Fibroblast of villous mesenchyme (primary cell): ENCODE measurements around the gene TRIM17. TPM values are rescaled to one million over a fixed set of nuclear protein-coding genes. Genes with fewer than 3 reads are reported as not detected.

Source experiments
- DNase-seq: peaks from one replicate; pipeline ENCODE4 v3.0.0-alpha.2; 2010; ENCODE audit warnings: low read depth
- H3K4me3 ChIP-seq: 2 replicates; pipeline ENCODE4 v1.5.1; 2011; ENCODE audit warnings: low read depth, mild to moderate bottlenecking, low read length
- total RNA-seq: library from RNA; depleted of rRNA; stranded (reverse); fragments of >200 nt; gene quantifications from 2 replicates; pipeline ENCODE4 v1.2.3, GENCODE V29; 2012
- TF ChIP-seq, protein P1 (sequence below): IDR thresholded peaks from 2 replicates; pipeline ENCODE4 v1.5.1; 2012; ENCODE audit warnings: low read depth, mild to moderate bottlenecking, low read length; ENCODE audit not compliant: insufficient read depth

TRIM17 gene
- total RNA-seq, 1 donor, result 0.43 TPM

DNA sequence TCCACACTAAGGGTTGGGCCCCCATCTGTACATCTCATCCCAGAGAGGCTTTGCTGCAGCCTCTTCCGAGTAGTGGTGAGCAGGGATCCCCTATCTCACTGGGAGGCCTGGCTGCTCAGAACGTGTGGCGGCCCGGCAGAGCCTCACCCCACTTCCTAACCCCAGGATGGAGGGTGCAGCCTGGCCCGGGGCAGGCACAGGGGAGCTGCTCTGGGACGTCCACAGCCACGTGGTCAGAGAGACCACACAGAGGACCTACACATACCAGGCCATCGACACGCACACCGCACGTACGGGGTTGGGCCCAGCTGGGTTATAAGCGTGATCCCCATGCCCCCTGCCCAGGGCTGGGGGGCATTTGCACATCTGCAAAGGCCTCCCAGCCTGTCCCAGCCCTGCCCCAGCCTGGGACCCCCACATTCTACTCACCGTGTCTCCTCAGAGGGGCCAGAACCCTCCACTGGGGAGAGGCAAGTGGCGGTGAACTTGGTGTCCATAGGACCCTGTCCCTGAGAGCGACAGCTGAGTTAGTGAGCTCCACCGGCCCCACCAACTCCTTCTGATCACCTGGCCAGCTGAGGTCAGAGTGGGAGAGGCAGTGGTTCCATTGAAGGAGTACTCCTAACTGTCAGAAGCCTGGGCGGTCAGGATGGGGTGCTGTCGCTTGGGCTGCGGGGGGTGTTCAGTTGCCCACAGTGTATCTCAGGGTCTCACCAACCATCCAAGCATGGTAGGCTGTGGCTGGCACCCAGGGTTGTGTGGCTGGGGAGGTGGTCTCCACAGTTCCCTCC is 51.2 kb downstream of the TRIM17 start:
- no peak for DNase-seq
- TF ChIP-seq, protein P1, sequence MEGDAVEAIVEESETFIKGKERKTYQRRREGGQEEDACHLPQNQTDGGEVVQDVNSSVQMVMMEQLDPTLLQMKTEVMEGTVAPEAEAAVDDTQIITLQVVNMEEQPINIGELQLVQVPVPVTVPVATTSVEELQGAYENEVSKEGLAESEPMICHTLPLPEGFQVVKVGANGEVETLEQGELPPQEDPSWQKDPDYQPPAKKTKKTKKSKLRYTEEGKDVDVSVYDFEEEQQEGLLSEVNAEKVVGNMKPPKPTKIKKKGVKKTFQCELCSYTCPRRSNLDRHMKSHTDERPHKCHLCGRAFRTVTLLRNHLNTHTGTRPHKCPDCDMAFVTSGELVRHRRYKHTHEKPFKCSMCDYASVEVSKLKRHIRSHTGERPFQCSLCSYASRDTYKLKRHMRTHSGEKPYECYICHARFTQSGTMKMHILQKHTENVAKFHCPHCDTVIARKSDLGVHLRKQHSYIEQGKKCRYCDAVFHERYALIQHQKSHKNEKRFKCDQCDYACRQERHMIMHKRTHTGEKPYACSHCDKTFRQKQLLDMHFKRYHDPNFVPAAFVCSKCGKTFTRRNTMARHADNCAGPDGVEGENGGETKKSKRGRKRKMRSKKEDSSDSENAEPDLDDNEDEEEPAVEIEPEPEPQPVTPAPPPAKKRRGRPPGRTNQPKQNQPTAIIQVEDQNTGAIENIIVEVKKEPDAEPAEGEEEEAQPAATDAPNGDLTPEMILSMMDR, result no peak
- H3K4me3 ChIP-seq, result no peak overlapping the region

DNA sequence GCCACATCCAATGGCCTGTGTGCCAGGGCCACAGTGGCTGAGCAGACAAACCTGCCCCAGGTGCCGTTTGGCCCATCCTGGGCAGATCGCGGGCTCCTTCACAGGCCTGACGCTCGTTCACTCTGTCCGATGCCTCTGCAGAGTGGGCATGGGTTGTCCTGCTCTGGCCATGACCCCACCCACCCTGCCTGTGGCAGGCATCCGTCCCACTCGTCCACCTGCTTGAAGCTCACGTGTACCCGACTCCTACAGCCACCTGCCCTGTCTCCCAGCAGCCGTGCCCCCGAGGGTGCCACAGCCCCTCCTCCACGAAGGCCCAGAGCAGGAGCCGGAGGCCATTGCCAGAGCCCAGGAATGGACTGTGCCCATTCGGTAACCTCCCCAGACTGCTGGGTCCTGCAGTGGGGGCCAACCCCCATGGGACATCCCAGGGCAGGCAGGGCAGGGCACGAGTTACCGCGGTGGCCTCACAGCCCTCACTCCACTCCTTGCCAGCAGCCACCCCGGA is 51.9 kb downstream of the TRIM17 start:
- no peak overlapping the region for H3K4me3 ChIP-seq
- TF ChIP-seq, protein P1, result no peak
- DNase-seq, result no peak

DNA sequence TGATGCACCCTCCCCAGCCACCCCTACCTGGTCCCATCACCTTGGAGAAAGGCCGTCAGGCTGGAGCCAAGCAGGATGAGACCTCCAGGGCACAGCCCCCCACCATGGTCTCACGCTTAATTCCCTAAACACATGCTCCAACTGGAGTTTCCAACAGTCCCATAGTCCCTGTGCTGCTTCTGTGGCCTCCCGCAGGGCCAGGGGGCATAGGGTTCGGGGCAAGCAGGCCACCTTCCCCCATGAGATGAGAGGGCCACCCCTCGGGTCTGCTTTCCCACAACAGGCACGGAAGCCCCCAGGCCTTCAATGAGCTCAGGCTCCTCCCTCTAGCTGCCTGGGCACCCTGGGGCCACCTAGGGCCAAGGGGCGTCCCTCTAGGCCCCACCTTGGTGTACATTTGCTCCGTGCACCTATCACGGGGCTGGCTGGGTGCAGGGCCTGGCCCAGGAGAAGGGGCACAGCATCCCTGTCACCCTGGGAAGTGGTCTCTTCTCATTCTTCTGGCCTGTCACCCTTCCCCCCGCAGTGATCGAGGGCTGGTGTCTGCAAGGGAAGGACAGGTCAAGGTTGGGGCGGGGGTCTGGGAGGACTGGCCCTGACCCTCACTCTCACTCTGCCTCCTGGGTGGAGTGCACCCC is 52.5 kb downstream of the TRIM17 start:
- DNase-seq, result no peak
- TF ChIP-seq, protein P1, result no peak

DNA sequence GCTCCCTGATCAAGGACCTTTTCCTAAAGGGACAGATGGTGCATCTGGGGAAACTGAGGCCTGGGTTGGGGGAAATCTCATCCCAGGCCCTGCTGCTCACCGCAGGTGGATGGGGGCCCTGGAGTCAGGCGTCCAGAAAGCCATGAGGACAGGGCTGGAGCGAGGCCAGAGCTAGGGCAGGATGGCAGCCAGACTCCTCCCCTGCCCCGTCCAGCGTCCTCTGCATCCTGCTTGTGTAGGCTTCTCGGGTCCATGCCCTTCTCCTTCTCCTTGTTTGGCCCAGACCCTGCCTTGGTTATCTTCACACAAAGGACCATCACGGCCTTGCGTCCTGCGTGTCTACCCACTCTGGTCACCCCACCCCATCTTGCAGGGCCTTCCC is 53.0 kb downstream of the TRIM17 start:
- DNase-seq, result no peak
- H3K4me3 ChIP-seq, result no peak overlapping the region
- TF ChIP-seq, protein P1, result no peak

More for the DNA sequence above, 52.5 kb downstream of the TRIM17 start:
- no peak overlapping the region for H3K4me3 ChIP-seq

DNA sequence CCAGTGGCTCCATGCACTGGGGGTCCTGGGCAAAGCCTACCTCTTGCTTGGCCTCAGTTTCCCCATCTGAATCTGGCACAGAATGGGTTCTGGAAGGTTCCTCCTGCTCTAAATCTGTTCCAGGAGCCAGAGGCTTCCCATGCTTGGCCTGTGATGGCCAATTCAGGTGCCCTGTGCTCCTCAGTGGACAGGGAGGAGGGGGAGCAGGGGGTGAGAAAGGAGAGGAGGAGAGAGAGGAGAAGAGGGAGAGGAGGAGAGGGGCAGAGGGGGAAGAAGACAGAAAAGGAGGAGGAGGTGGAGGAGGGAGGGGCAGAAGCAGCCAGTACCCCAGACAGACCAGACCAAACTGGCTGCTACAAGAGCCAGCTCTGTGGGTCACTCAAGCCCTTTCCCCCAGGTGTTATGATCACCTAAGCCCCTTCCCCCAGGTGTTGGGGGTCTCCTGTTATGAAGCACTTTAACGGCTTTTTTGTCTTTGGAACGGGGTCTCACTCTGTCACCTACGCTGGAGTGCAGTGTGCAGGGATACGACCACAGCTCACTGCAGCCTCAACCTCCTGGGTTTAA is 53.7 kb downstream of the TRIM17 start:
- TF ChIP-seq, protein P1, result no peak
- DNase-seq, result no peak

DNA sequence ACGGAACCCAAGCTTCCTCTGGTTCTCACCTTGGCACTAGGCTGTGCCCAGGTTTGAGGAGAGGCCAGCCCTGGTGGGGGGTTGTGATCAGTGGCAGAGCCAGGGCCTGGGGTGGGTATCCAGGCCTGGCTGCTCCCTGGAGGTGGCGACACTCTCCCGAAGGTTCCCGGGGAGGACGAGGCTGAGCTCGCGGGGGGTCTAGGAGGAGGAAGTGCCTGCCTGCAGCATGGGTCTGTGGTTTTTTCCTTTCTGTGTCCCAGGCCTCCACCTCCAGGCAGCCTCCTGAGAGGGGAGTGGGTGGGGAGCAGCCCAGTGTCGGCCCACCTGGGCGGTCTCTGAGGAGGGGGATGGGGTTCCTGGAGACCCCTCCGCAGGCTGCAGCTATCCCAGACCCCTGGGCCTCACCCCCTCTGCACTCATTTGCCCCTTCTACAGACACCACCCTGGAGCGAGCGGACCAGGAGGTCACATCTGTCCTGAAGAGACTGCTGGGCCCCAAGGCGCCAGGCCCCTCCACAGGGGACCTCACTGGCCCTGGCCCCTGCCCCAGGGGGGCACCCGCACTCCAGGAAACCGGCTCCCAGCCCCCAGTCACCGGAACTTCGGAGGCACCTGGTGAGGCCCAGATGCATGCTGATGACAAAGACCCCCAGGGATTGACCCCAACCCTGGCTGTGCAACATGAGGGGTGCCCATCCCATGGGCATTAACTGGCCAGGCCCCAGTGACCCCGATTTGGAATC is 54.3 kb downstream of the TRIM17 start:
- DNase-seq, result no peak
- no peak overlapping the region for H3K4me3 ChIP-seq
- TF ChIP-seq, protein P1, result no peak

More for the DNA sequence above, 53.7 kb downstream of the TRIM17 start:
- H3K4me3 ChIP-seq, result no peak overlapping the region
